K562 (cell line): Measurements from ENCODE around the gene CUL9. TPM values are rescaled to one million over a fixed set of nuclear protein-coding genes. Genes with fewer than 3 reads are reported as not detected.
A peak's percentile ranks its signal among the peaks of the same experiment; 100 is the strongest.

ENCODE experiments used
- NUFIP1 ChIP-seq: fragments of 450-650 bp; IDR thresholded peaks from 2 replicates; pipeline ENCODE4 v1.6.1; 2018; ENCODE audit not compliant: partially characterized antibody
- SMAD1 ChIP-seq: fragments of 150-350 bp; IDR thresholded peaks from 2 replicates; pipeline ENCODE4 v1.6.1; 2014; ENCODE audit warnings: low read length, low read depth; ENCODE audit not compliant: partially characterized antibody
- TGIF2 ChIP-seq: sonication (generic); formaldehyde crosslinking; IDR thresholded peaks from 2 replicates; pipeline ENCODE4 v1.8.1; 2022; ENCODE audit warnings: mild to moderate bottlenecking, missing genetic modification reagents, moderate library complexity
- ZBTB40 ChIP-seq, 2 experiments: fragments of 450-650 bp in 1 of 2; sonication (generic) in 1 of 2; formaldehyde crosslinking in 1 of 2; IDR thresholded peaks; 2 replicates each; pipeline versions ENCODE4 v1.7.1 to v1.9.0; 2016 to 2022; ENCODE audit warnings: inconsistent platforms in 1 of 2, mild to moderate bottlenecking in 1 of 2, missing genetic modification reagents in 1 of 2
- polyA plus RNA-seq, 8 experiments: library from polyadenylated mRNA; depleted of rRNA in 4 of 8; stranded (reverse) in 5 of 8; unstranded in 3 of 8; fragments of >200 nt; fragmentation: Nextera tagmentation in 2 of 8; fragmentation: Illumina TruSeq in 1 of 8; extraction: Ambion mirVana in 2 of 8; extraction: Trizol in 1 of 8; gene quantifications; 2 replicates each; pipeline versions ENCODE4 v1.2.1 to v1.2.3, GENCODE V29; 2011 to 2014; ENCODE audit warnings: inconsistent platforms in 1 of 8, missing spikeins in 1 of 8
- total RNA-seq, 7 experiments: library from RNA; depleted of rRNA in 6 of 7; stranded (reverse); fragments of >200 nt in 6 of 7; fragmentation: Illumina TruSeq in 2 of 7; extraction: Trizol in 2 of 7; gene quantifications; 2 replicates each; pipeline versions ENCODE4 v1.2.1 to v1.2.3, GENCODE V29; 2011 to 2021; ENCODE audit warnings: low replicate concordance in 1 of 7
- TF ChIP-seq, protein P1 (sequence below): fragments of 450-650 bp; IDR thresholded peaks from 2 replicates; pipeline ENCODE4 v1.6.1; 2016; ENCODE audit warnings: low read depth

Gene CUL9
- total and polyA plus RNA-seq, 9 of the 15 experiments (the other 6 are each of a cell fraction or from before 2014, with no cell fraction given) = 0.50 to 20.7 (median 6.6) TPM

- peak; percentile 78 for TF ChIP-seq ZBTB40 (IDR thresholded peaks at IDR 0.05)
- TF ChIP-seq ZBTB40 (CRISPR knock-in tag; IDR thresholded peaks at IDR 0.05) = no peak
- no peak for TF ChIP-seq NUFIP1
- no peak for TF ChIP-seq SMAD1
- no peak for TF ChIP-seq TGIF2 (CRISPR knock-in tag)
- TF ChIP-seq, protein P1, sequence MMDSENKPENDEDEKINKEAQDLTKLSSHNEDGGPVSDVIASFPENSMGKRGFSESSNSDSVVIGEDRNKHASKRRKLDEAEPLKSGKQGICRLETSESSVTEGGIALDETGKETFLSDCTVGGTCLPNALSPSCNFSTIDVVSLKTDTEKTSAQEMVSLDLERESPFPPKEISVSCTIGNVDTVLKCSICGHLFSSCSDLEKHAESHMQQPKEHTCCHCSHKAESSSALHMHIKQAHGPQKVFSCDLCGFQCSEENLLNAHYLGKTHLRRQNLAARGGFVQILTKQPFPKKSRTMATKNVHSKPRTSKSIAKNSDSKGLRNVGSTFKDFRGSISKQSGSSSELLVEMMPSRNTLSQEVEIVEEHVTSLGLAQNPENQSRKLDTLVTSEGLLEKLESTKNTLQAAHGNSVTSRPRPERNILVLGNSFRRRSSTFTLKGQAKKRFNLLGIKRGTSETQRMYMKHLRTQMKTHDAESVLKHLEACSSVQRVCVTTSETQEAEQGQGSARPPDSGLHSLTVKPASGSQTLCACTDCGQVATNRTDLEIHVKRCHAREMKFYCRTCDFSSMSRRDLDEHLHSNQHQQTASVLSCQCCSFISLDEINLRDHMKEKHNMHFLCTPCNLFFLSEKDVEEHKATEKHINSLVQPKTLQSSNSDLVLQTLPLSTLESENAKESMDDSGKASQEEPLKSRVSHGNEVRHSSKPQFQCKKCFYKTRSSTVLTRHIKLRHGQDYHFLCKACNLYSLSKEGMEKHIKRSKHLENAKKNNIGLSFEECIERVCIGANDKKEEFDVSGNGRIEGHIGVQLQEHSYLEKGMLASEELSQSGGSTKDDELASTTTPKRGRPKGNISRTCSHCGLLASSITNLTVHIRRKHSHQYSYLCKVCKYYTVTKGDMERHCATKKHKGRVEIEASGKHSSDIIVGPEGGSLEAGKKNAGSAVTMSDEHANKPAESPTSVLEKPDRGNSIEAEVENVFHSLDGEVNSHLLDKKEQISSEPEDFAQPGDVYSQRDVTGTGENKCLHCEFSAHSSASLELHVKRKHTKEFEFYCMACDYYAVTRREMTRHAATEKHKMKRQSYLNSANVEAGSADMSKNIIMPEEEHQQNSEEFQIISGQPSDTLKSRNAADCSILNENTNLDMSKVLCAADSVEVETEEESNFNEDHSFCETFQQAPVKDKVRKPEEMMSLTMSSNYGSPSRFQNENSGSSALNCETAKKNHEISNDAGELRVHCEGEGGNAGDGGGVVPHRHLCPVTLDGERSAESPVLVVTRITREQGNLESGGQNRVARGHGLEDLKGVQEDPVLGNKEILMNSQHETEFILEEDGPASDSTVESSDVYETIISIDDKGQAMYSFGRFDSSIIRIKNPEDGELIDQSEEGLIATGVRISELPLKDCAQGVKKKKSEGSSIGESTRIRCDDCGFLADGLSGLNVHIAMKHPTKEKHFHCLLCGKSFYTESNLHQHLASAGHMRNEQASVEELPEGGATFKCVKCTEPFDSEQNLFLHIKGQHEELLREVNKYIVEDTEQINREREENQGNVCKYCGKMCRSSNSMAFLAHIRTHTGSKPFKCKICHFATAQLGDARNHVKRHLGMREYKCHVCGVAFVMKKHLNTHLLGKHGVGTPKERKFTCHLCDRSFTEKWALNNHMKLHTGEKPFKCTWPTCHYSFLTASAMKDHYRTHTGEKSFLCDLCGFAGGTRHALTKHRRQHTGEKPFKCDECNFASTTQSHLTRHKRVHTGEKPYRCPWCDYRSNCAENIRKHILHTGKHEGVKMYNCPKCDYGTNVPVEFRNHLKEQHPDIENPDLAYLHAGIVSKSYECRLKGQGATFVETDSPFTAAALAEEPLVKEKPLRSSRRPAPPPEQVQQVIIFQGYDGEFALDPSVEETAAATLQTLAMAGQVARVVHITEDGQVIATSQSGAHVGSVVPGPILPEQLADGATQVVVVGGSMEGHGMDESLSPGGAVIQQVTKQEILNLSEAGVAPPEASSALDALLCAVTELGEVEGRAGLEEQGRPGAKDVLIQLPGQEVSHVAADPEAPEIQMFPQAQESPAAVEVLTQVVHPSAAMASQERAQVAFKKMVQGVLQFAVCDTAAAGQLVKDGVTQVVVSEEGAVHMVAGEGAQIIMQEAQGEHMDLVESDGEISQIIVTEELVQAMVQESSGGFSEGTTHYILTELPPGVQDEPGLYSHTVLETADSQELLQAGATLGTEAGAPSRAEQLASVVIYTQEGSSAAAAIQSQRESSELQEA = peak; percentile 96
Observed at GRCh38 chr6:43181942-43182860, at the start of gene CUL9 (continued).
